SH-SY5Y (cell line): ENCODE measurements around the gene LHX3.

Experiments used
- GATA2 ChIP-seq: IDR thresholded peaks from 2 replicates; pipeline ENCODE4 v1.6.1; 2011; ENCODE audit warnings: mild to moderate bottlenecking, low read depth, low read length
- GATA3 ChIP-seq: IDR thresholded peaks from 2 replicates; pipeline ENCODE4 v1.6.1; 2011; ENCODE audit warnings: low read depth, mild to moderate bottlenecking, low read length, moderate library complexity

The LHX3 gene

GRCh38 chr9:136199391-136200288 is 5.3 kb downstream of the LHX3 start:
- TF ChIP-seq GATA2, result no peak
- no peak for TF ChIP-seq GATA3

- no peak for TF ChIP-seq GATA2
- TF ChIP-seq GATA3, result no peak
Measured at GRCh38 chr9:136198605-136199083, 6.3 kb downstream of the LHX3 start.

GRCh38 chr9:136197930-136198604 is 6.9 kb downstream of the LHX3 start:
- TF ChIP-seq GATA2 (no peak), GATA3 (no peak)

- no peak for TF ChIP-seq GATA3
- TF ChIP-seq GATA2, result no peak
Measured at GRCh38 chr9:136197084-136197875, 7.6 kb downstream of the LHX3 start.

GRCh38 chr9:136196404-136197083 is 8.4 kb downstream of the LHX3 start:
- no peak for TF ChIP-seq GATA3
- TF ChIP-seq GATA2, result no peak

GRCh38 chr9:136194540-136194939 is 10.4 kb downstream of the LHX3 start:
- TF ChIP-seq GATA2 (no peak), GATA3 (no peak)

GRCh38 chr9:136193891-136194279 is 11.0 kb downstream of the LHX3 start:
- TF ChIP-seq GATA2 (no peak), GATA3 (no peak)

- TF ChIP-seq GATA3, result no peak
- TF ChIP-seq GATA2, result no peak
Measured at GRCh38 chr9:136193127-136193890, 11.6 kb downstream of the LHX3 start.

GRCh38 chr9:136192289-136193126 is 12.4 kb downstream of the LHX3 start:
- TF ChIP-seq GATA3 (no peak), GATA2 (no peak)

- TF ChIP-seq GATA2 (no peak), GATA3 (no peak)
Measured at GRCh38 chr9:136191960-136192286, 13.0 kb downstream of the LHX3 start.

GRCh38 chr9:136191099-136191959 is 13.6 kb downstream of the LHX3 start:
- no peak for TF ChIP-seq GATA2
- TF ChIP-seq GATA3, result no peak

- TF ChIP-seq GATA2 (no peak), GATA3 (no peak)
Measured at GRCh38 chr9:136190656-136191055, 14.3 kb downstream of the LHX3 start.

- TF ChIP-seq GATA2 (no peak), GATA3 (no peak)
Measured at GRCh38 chr9:136190237-136190601, 14.7 kb downstream of the LHX3 start.
